PC-9 (cell line): Measurements from ENCODE around the gene SPEF1. TPM values are rescaled to one million over a fixed set of nuclear protein-coding genes. Genes with fewer than 3 reads are reported as not detected.

Experiments used
- BruUV-seq: library from RNA; stranded (reverse); fragments of 400-500 nt; replicated peaks from 2 replicates; lab custom pipeline; 2021; lab: Mats Ljungman, UMichigan
- CTCF ChIA-PET: fragments of 300-600 bp; sonication (Branson Sonifier 250); formaldehyde crosslinking; loops from one replicate; lab custom pipeline; 2022; ENCODE audit warnings: antibody characterized with exemption; lab: Charles Lee
- POLR2A ChIA-PET: fragments of 300-600 bp; sonication (Branson Sonifier 250); formaldehyde crosslinking; loops from one replicate; lab custom pipeline; 2022; ENCODE audit warnings: antibody characterized with exemption; ENCODE audit not compliant: unreplicated experiment; lab: Charles Lee
- DNase-seq, 2 experiments: peaks; one replicate each; pipeline versions ENCODE4 v3.0.0 to v3.0.0-alpha.2; 2015 to 2022; ENCODE audit warnings: mixed read lengths in 1 of 2
- H2AFZ ChIP-seq: fragments of 200-600 bp; sonication (generic); 2 replicates; pipeline ENCODE4 v1.8.1; 2017; ENCODE audit warnings: antibody characterized with exemption
- H3F3A ChIP-seq: fragments of 200-600 bp; sonication (generic); 2 replicates; pipeline ENCODE4 v1.8.1; 2017; ENCODE audit warnings: antibody characterized with exemption, mild to moderate bottlenecking, low read depth; ENCODE audit not compliant: insufficient read depth
- H3K27ac ChIP-seq: fragments of 200-600 bp; sonication (generic); 2 replicates; pipeline ENCODE4 v1.6.1; 2016; ENCODE audit warnings: mixed run types
- H3K27me3 ChIP-seq: fragments of 200-600 bp; sonication (generic); 2 replicates; pipeline ENCODE4 v1.6.1; 2016; ENCODE audit warnings: low read depth, mixed run types; ENCODE audit not compliant: insufficient read depth
- H3K36me3 ChIP-seq: fragments of 200-600 bp; sonication (generic); 2 replicates; pipeline ENCODE4 v1.6.1; 2016; ENCODE audit warnings: low read depth, mixed run types
- H3K4me1 ChIP-seq: fragments of 200-600 bp; sonication (generic); replicated peaks from 2 replicates; pipeline ENCODE4 v1.6.1; 2016; ENCODE audit warnings: mixed run types; ENCODE audit not compliant: insufficient read depth
- H3K4me2 ChIP-seq: fragments of 200-600 bp; sonication (generic); 2 replicates; pipeline ENCODE4 v1.6.1; 2017; ENCODE audit warnings: mixed run types
- H3K4me3 ChIP-seq: fragments of 200-600 bp; sonication (generic); 2 replicates; pipeline ENCODE4 v1.6.1; 2016; ENCODE audit warnings: mixed run types
- H3K79me2 ChIP-seq: fragments of 200-600 bp; sonication (generic); 2 replicates; pipeline ENCODE4 v1.6.1; 2017; ENCODE audit warnings: low read depth, mixed run types
- H3K9me2 ChIP-seq: fragments of 200-600 bp; sonication (generic); 2 replicates; pipeline ENCODE4 v1.8.1; 2017; ENCODE audit warnings: mild to moderate bottlenecking; ENCODE audit not compliant: insufficient read depth
- H3K9me3 ChIP-seq: fragments of 200-600 bp; sonication (generic); 2 replicates; pipeline ENCODE4 v1.8.1; 2016; ENCODE audit warnings: low read depth; ENCODE audit not compliant: insufficient read depth
- H4K20me1 ChIP-seq: fragments of 200-600 bp; sonication (generic); 2 replicates; pipeline ENCODE4 v1.8.1; 2017; ENCODE audit not compliant: insufficient read depth
- CTCF ChIP-seq: fragments of 200-600 bp; sonication (generic); conservative IDR thresholded peaks from 2 replicates; pipeline ENCODE4 v1.6.1; 2017; ENCODE audit warnings: mixed run types, antibody characterized with exemption, mild to moderate bottlenecking, moderate library complexity
- EZH2 ChIP-seq: fragments of 200-600 bp; sonication (generic); IDR thresholded peaks from 2 replicates; pipeline ENCODE4 v1.8.0; 2017; ENCODE audit warnings: antibody characterized with exemption, low read depth
- intact Hi-C: fragments of 100-400 bp; cut with micrococcal nuclease; formaldehyde crosslinking; loops from one replicate; pipeline ENCODE4 v1.10.0; 2022; ENCODE audit not compliant: unreplicated experiment
- total RNA-seq: library from RNA; stranded (reverse); gene quantifications from 2 replicates; pipeline ENCODE4 v1.2.3, GENCODE V29; 2021

SPEF1 gene
- total RNA-seq, 1 experiment from 2014 or later = 2.6 TPM

GRCh38 chr20:3739054-3739925 lies 42.0 kb downstream of the SPEF1 start:
- H3K4me3 ChIP-seq = no peak overlapping the region
- peaks cover 5% of the 10 kb centered on the region; the same call in 1 of the 2 replicates for H3F3A ChIP-seq
- H3K4me1 ChIP-seq = no peaks in the 10 kb centered on the region
- POLR2A ChIA-PET = no interaction called here
- no peaks in the 10 kb centered on the region for H4K20me1 ChIP-seq
- no peak overlapping the region for H3K4me2 ChIP-seq
- H3K9me3 ChIP-seq = no peaks in the 10 kb centered on the region
- TF ChIP-seq CTCF (no peak), EZH2 (no peak)
- no peaks in the 10 kb centered on the region for H3K36me3 ChIP-seq
- H3K9me2 ChIP-seq = no peaks in the 10 kb centered on the region
- DNase-seq = no peak
- H3K27me3 ChIP-seq = no peaks in the 10 kb centered on the region
- CTCF ChIA-PET = interaction anchor here (0.5 kb wide), 1 partner anchor 175 kb away, joined by 3 read pairs; no protein-coding TSS in a partner anchor
- no TSS peak for BruUV-seq
- intact Hi-C loops = no loop called here
- H2AFZ ChIP-seq = no peak overlapping the region
- no peak overlapping the region for H3K27ac ChIP-seq
- no peaks in the 10 kb centered on the region for H3K79me2 ChIP-seq

- no peak overlapping the region for H3K4me2 ChIP-seq
- TF ChIP-seq EZH2 (no peak), CTCF (no peak)
- no peaks in the 10 kb centered on the region for H3K27me3 ChIP-seq
- no peak overlapping the region for H3K27ac ChIP-seq
- ChIA-PET CTCF (no interaction called here), POLR2A (no interaction called here)
- H2AFZ ChIP-seq = no peak overlapping the region
- H3F3A ChIP-seq = no peaks in the 10 kb centered on the region
- H3K9me2 ChIP-seq = no peaks in the 10 kb centered on the region
- no peak overlapping the region for H3K4me3 ChIP-seq
- H3K79me2 ChIP-seq = no peaks in the 10 kb centered on the region
- H3K9me3 ChIP-seq = no peaks in the 10 kb centered on the region
- BruUV-seq = no TSS peak
- DNase-seq = no peak
- no peaks in the 10 kb centered on the region for H3K4me1 ChIP-seq
- intact Hi-C loops = no loop called here
- no peaks in the 10 kb centered on the region for H4K20me1 ChIP-seq
- no peaks in the 10 kb centered on the region for H3K36me3 ChIP-seq
Observed at GRCh38 chr20:3738111-3739053, 42.9 kb downstream of the SPEF1 start.

DNA sequence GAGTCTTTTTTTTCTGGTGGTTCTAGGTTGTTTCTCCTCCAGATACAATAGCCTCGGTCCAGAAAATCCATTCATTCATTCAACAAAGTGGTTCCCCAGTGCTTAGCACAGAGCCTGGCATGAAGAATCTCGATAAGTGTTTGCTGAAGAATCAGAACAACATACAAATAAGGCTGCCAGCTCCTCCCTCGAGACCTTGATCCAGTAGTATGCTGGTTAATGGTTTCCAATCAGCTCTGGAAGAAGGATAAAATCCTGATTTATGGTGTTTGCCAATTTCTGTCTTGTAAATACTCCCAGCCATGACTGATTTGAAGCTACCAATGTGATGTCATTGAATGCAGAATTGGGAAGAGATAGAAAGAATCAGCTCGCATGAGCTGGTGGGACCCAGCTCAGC lies 45.5 kb downstream of the SPEF1 start:
- Histone ChIP-seq H3F3A (no peaks in the 10 kb centered on the region), H4K20me1 (no peaks in the 10 kb centered on the region), H3K27me3 (no peaks in the 10 kb centered on the region), H3K36me3 (no peaks in the 10 kb centered on the region), H3K4me2 (no peak overlapping the region), H3K4me3 (no peak overlapping the region), H3K79me2 (no peaks in the 10 kb centered on the region), H2AFZ (no peak overlapping the region), H3K27ac (no peak overlapping the region), H3K4me1 (no peaks in the 10 kb centered on the region), H3K9me3 (no peaks in the 10 kb centered on the region), H3K9me2 (no peaks in the 10 kb centered on the region)
- ChIA-PET CTCF (no interaction called here), POLR2A (interaction anchor here (0.6 kb wide), 1 partner anchor 92 kb away, joined by 5 read pairs; no protein-coding TSS in a partner anchor)
- intact Hi-C loops = no loop called here
- DNase-seq = no peak
- TF ChIP-seq EZH2 (no peak), CTCF (no peak)
- BruUV-seq = no TSS peak
